H9 (cell line): ENCODE data around the gene MBD5. TPM values are rescaled to one million over a fixed set of nuclear protein-coding genes. Genes with fewer than 3 reads are reported as not detected.

ENCODE experiments used
- DNase-seq: peaks from one replicate; pipeline ENCODE4 v3.0.0-alpha.2; 2017
- H2AFZ ChIP-seq: one replicate; pipeline ENCODE4 v1.6.1; 2013; ENCODE audit warnings: mild to moderate bottlenecking, low read length, control low read depth, moderate library complexity
- H2AK5ac ChIP-seq: 2 replicates; pipeline ENCODE4 v1.6.1; 2013; ENCODE audit warnings: low read length, control low read depth, mixed read lengths; ENCODE audit not compliant: insufficient read length
- H2BK120ac ChIP-seq: one replicate; pipeline ENCODE4 v1.6.1; 2013; ENCODE audit warnings: low read depth, mild to moderate bottlenecking, low read length, control low read depth, inconsistent platforms; ENCODE audit not compliant: poor library complexity, severe bottlenecking
- H2BK12ac ChIP-seq: 2 replicates; pipeline ENCODE4 v1.6.1; 2013; ENCODE audit warnings: low read length, control low read depth, mixed read lengths, low read depth; ENCODE audit not compliant: insufficient read length
- H2BK15ac ChIP-seq: 2 replicates; pipeline ENCODE4 v1.6.1; 2013; ENCODE audit warnings: low read depth, low read length, control low read depth
- H2BK20ac ChIP-seq: one replicate; pipeline ENCODE4 v1.6.1; 2013; ENCODE audit warnings: low read depth, mild to moderate bottlenecking, low read length, control low read depth, inconsistent platforms; ENCODE audit not compliant: poor library complexity, severe bottlenecking
- H2BK5ac ChIP-seq: 2 replicates; pipeline ENCODE4 v1.6.1; 2013; ENCODE audit warnings: low read length, control low read depth, mixed read lengths; ENCODE audit not compliant: insufficient read length
- H3K14ac ChIP-seq: 2 replicates; pipeline ENCODE4 v1.6.1; 2013; ENCODE audit warnings: low read length, control low read depth; ENCODE audit not compliant: insufficient read depth
- H3K18ac ChIP-seq: 2 replicates; pipeline ENCODE4 v1.6.1; 2013; ENCODE audit warnings: low read depth, mild to moderate bottlenecking, mixed read lengths, low read length, control low read depth; ENCODE audit not compliant: insufficient read length
- H3K23ac ChIP-seq: 2 replicates; pipeline ENCODE4 v1.6.1; 2013; ENCODE audit warnings: low read length, control low read depth, mixed read lengths, low read depth; ENCODE audit not compliant: insufficient read length
- H3K23me2 ChIP-seq: 2 replicates; pipeline ENCODE4 v1.6.1; 2013; ENCODE audit warnings: low read depth, mild to moderate bottlenecking, mixed read lengths, low read length, control low read depth; ENCODE audit not compliant: insufficient read length, poor library complexity, severe bottlenecking
- H3K27ac ChIP-seq: 2 replicates; pipeline ENCODE4 v1.5.1; 2013; ENCODE audit warnings: low read length, control low read depth, mixed read lengths, low read depth; ENCODE audit not compliant: insufficient read length
- H3K27me3 ChIP-seq: 2 replicates; pipeline ENCODE4 v1.6.1; 2013; ENCODE audit warnings: low read length, control low read depth, inconsistent platforms; ENCODE audit not compliant: insufficient read depth
- H3K4ac ChIP-seq: 2 replicates; pipeline ENCODE4 v1.6.1; 2013; ENCODE audit warnings: low read depth, mild to moderate bottlenecking, control low read depth, inconsistent platforms, low read length, moderate library complexity
- H3K4me1 ChIP-seq: 2 replicates; pipeline ENCODE4 v1.6.1; 2013; ENCODE audit warnings: low read length, control low read depth, inconsistent platforms; ENCODE audit not compliant: insufficient read depth
- H3K4me2 ChIP-seq: 2 replicates; pipeline ENCODE4 v1.6.1; 2013; ENCODE audit warnings: low read length, control low read depth, mixed read lengths; ENCODE audit not compliant: insufficient read length, insufficient read depth
- H3K56ac ChIP-seq: 2 replicates; pipeline ENCODE4 v1.6.1; 2013; ENCODE audit warnings: low read depth, mild to moderate bottlenecking, mixed read lengths, low read length, control low read depth; ENCODE audit not compliant: insufficient read length
- H3K79me1 ChIP-seq: 2 replicates; pipeline ENCODE4 v1.6.1; 2013; ENCODE audit warnings: low read depth, mild to moderate bottlenecking, moderate library complexity, low read length, control low read depth, inconsistent platforms; ENCODE audit not compliant: insufficient read depth, poor library complexity, severe bottlenecking
- H3K79me2 ChIP-seq: 2 replicates; pipeline ENCODE4 v1.6.1; 2013; ENCODE audit warnings: low read length, control low read depth, inconsistent platforms; ENCODE audit not compliant: insufficient read depth
- H3K9ac ChIP-seq: 2 replicates; pipeline ENCODE4 v1.6.1; 2013; ENCODE audit warnings: low read length, control low read depth, mixed read lengths; ENCODE audit not compliant: insufficient read length; ENCODE audit errors: extremely low read depth
- H3K9me3 ChIP-seq: one replicate; pipeline ENCODE4 v1.6.1; 2013; ENCODE audit warnings: low read depth, low read length, inconsistent platforms; ENCODE audit not compliant: control insufficient read depth
- H3T11ph ChIP-seq: one replicate; pipeline ENCODE4 v1.6.1; 2013; ENCODE audit warnings: mild to moderate bottlenecking, low read length, control low read depth, inconsistent platforms
- H4K20me1 ChIP-seq: one replicate; pipeline ENCODE4 v1.6.1; 2013; ENCODE audit not compliant: control insufficient read depth, insufficient read length, insufficient read depth
- H4K5ac ChIP-seq: 2 replicates; pipeline ENCODE4 v1.6.1; 2013; ENCODE audit warnings: low read depth, mild to moderate bottlenecking, mixed read lengths, low read length, control low read depth; ENCODE audit not compliant: insufficient read length
- H4K8ac ChIP-seq: replicated peaks from 2 replicates; pipeline ENCODE4 v1.6.1; 2013; ENCODE audit warnings: low read length, control low read depth, mixed read lengths, low read depth; ENCODE audit not compliant: insufficient read length
- H4K91ac ChIP-seq: 2 replicates; pipeline ENCODE4 v1.6.1; 2013; ENCODE audit warnings: low read depth, mild to moderate bottlenecking, moderate library complexity, mixed read lengths, low read length, control low read depth; ENCODE audit not compliant: insufficient read length
- H3K27ac Mint-ChIP-seq, 3 experiments: 2 replicates in 2 of 3; 3 replicates in 1 of 3; pipeline ENCODE4 v1.8.0; 2020 to 2021; ENCODE audit warnings: mixed read lengths in 3 of 3, mild to moderate bottlenecking in 1 of 3, moderate library complexity in 1 of 3
- H3K27me3 Mint-ChIP-seq: 2 replicates; pipeline ENCODE4 v1.8.0; 2021; ENCODE audit warnings: low read depth, mild to moderate bottlenecking, moderate library complexity, mixed read lengths
- H3K36me3 Mint-ChIP-seq, 3 experiments: 2 replicates in 2 of 3; 3 replicates in 1 of 3; pipeline ENCODE4 v1.8.0; 2020 to 2021; ENCODE audit warnings: low read depth in 3 of 3, mixed read lengths in 3 of 3; ENCODE audit not compliant: insufficient read depth in 1 of 3
- H3K4me1 Mint-ChIP-seq, 2 experiments: 2 replicates each; pipeline ENCODE4 v1.8.0; 2020; ENCODE audit warnings: mixed read lengths in 2 of 2
- H3K4me3 Mint-ChIP-seq, 2 experiments: 2 replicates in 1 of 2; 3 replicates in 1 of 2; pipeline ENCODE4 v1.8.0; 2020 to 2021; ENCODE audit warnings: mild to moderate bottlenecking in 2 of 2, mixed read lengths in 2 of 2, moderate library complexity in 1 of 2
- H3K9me3 Mint-ChIP-seq, 2 experiments: 2 replicates in 1 of 2; 3 replicates in 1 of 2; pipeline ENCODE4 v1.8.0; 2020; ENCODE audit warnings: mild to moderate bottlenecking in 2 of 2, mixed read lengths in 2 of 2, moderate library complexity in 1 of 2
- CTCF ChIP-seq: fragments of 200-600 bp; sonication (generic); conservative IDR thresholded peaks from 3 replicates; pipeline ENCODE4 v1.8.0; 2021; ENCODE audit warnings: antibody characterized with exemption, mild to moderate bottlenecking
- WGBS: extraction: QIAGEN DNeasy Blood & Tissue Kit; methylation state at CpG from one replicate; pipeline ENCODE4 v1.1.7; 2013; ENCODE audit warnings: missing lambda C conversion rate, low lambda C conversion rate, mixed read lengths; ENCODE audit not compliant: insufficient read length; ENCODE audit errors: extremely low coverage; 5-methylcytosine and 5-hydroxymethylcytosine counted together
- total RNA-seq: library from RNA; stranded (reverse); gene quantifications from 2 replicates; pipeline ENCODE4 v1.2.1, GENCODE V29; 2021

Gene MBD5
- total RNA-seq, 1 experiment from 2014 or later = 23.1 TPM

GRCh38 chr2:148032215-148032614, 11.3 kb downstream of the MBD5 start:
- DNase-seq = no peak
- H4K8ac ChIP-seq = no peak overlapping the region
- Mint-ChIP-seq H3K9me3 (no peaks in the 10 kb centered on the region), H3K27ac (peak overlapping the region in 1 of 3 experiments; percentile 13; a peak in 1 of 7 replicates), H3K4me3 (no peak overlapping the region), H3K27me3 (no peaks in the 10 kb centered on the region), H3K36me3 (no peaks in the 10 kb centered on the region), H3K4me1 (no peaks in the 10 kb centered on the region)
- H3K23me2 ChIP-seq = no peaks in the 10 kb centered on the region
- no peak overlapping the region for H3K14ac ChIP-seq
- H3K27me3 ChIP-seq = no peaks in the 10 kb centered on the region
- no peak overlapping the region for H3K27ac ChIP-seq
- no peaks in the 10 kb centered on the region; the same call in 1 of the 2 replicates for H3K79me2 ChIP-seq
- H4K20me1 ChIP-seq = no peaks in the 10 kb centered on the region
- H2BK5ac ChIP-seq = no peak overlapping the region
- no peaks in the 10 kb centered on the region for H3K9me3 ChIP-seq
- no peak overlapping the region for H3T11ph ChIP-seq
- H2AK5ac ChIP-seq = no peak overlapping the region
- no peak overlapping the region for H2BK15ac ChIP-seq
- no peak overlapping the region for H3K18ac ChIP-seq
- no peak overlapping the region for H3K9ac ChIP-seq
- no peak overlapping the region for H3K4ac ChIP-seq
- no peak overlapping the region for H3K56ac ChIP-seq
- H3K4me1 ChIP-seq = no peaks in the 10 kb centered on the region
- H2BK12ac ChIP-seq = no peak overlapping the region
- H3K23ac ChIP-seq = no peak overlapping the region
- H2BK120ac ChIP-seq = no peak overlapping the region
- H4K5ac ChIP-seq = no peak overlapping the region
- H4K91ac ChIP-seq = no peak overlapping the region
- no CpG with 5 or more reads among the region's 4 CpGs for WGBS
- H3K79me1 ChIP-seq = no peaks in the 10 kb centered on the region
- no peak overlapping the region for H2BK20ac ChIP-seq
- H3K4me2 ChIP-seq = no peak overlapping the region
- TF ChIP-seq CTCF = no peak
- H2AFZ ChIP-seq = no peak overlapping the region
